CD1c-positive myeloid dendritic cell (primary cell): ENCODE results near the gene GDNF.
A peak's percentile ranks its signal among the peaks of the same experiment; 100 is the strongest.

Source experiments
- DNase-seq: peaks from one replicate; pipeline ENCODE4 v3.0.0-alpha.2; 2016; ENCODE audit errors: extremely low spot score

GDNF gene

DNA sequence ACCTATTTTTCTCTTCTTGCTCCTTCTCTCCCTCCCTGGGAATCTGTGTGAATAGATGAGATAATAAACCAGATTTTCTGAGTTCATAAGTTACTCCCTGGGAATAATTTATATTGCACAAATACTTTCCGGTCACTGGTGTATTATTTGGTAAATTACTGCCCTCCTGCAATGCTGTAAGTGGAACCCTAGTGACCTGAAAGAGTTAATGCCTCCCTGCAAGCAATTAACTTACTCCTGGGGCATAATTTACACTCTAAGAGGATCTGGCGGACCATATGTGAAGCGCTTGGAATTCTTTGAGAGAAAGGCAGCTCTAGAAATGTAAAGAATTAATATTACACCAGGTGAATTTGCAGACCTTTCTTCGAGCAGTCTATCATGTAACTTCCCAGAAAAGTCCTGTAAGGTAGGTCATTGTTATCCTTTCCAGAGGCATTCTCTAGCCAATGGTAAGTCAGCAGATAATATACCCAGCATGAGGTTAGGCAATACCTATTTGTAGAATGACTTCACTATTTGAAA lies 7.0 kb upstream of the GDNF start:
- no peak for DNase-seq

DNA sequence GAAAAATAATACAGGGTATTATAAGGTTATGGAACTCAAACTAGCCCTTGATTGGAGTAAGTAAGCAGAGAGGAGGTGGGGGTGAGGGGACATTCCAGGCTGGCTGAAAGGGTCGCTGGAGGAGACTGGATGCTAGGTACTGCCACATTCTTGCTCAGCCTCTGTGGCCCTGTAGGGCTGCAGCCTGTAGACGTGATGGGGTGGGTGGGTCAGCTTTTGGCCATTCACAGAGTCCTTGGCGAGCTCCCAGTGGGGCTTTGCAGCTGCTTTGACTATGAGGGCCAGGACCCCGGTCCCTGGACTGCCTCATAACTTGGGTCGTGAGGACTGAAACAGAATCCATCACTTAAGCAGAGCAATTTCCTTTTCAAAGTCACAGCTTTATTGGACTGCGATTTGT lies 4.2 kb upstream of the GDNF start:
- no peak for DNase-seq

- no peak for DNase-seq
Measured at GRCh38 chr5:37842048-37842447, 2.2 kb upstream of the GDNF start.

DNA sequence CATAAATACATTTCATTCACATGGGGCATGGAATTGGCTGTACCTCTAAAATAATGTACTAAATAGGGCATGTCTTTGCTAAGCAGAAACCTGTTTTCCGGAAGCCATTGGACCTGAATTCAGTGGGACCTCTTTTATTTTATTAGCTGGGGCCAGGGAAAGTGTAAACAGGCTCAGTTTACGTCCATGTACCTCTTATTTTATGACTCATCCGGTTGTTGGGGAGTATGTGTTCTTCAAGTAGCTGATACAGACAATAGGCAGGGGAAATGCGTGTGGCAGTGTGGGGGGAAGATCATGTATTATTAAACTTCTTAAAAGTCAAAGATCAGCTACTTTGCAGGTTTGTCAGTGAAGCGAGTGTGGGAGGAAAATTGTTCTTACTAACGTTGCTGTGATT lies 1.4 kb upstream of the GDNF start:
- no peak for DNase-seq

GRCh38 chr5:37840053-37841034 lies 503 bp upstream of the GDNF start:
- no peak for DNase-seq

DNA sequence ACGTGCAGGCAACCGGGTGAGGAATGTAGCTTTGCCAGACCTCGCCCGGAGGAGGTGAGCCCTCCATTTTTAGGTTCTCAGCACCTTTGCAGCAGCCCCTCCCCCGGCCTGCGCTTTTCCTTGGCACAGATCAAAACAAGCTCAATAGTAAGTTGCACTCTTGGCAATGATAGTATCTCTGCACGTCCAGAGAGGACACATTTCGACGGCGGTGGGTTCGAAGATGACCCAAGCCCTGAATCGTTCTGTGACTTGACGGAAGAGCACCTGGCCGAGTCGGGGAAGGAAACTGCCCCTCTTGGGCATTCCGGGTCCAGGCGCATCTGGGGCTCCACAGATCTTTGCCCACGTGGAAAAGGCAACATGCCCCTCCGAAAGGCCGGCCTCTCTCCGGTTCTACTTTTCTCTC lies 904 bp downstream of the GDNF start:
- DNase-seq, result no peak

DNA sequence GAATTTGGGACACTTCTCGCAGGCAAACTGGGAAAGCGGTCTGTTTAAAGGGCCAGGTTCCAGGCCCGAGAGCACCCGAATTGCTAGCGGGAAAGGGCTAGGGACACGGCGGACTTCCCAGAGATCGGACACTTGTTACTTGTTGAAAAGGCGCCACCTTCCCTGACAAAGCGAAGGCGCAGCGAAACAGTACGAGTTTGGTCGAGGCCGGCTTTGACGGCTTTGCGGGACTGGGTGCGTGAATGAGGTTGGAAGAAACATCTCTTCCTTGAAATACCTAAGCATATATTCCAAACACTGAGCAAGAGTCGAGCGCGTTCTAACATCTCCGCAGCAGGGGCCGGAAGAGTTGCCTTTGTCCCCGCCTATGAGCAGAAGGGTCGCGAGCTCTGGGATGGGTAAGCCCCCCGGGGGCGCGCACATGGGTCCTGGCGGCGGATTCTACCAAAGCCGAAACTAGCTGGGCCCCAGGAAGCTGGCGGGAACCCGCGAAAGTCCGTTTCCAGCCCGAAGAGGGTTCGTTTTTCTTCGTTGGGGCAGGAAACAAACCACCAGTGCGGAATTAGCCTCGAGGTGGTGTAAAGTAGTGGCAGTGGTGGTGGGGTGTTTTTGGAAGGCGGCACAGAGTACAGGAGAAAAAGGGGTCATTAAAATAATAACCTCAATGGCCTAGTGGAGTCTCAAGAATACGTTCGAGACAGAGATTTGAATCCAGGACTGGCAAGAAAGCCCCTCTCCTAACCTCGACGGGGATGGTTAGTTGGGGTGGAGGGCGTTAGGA lies 1.5 kb downstream of the GDNF start:
- DNase-seq, result no peak

DNA sequence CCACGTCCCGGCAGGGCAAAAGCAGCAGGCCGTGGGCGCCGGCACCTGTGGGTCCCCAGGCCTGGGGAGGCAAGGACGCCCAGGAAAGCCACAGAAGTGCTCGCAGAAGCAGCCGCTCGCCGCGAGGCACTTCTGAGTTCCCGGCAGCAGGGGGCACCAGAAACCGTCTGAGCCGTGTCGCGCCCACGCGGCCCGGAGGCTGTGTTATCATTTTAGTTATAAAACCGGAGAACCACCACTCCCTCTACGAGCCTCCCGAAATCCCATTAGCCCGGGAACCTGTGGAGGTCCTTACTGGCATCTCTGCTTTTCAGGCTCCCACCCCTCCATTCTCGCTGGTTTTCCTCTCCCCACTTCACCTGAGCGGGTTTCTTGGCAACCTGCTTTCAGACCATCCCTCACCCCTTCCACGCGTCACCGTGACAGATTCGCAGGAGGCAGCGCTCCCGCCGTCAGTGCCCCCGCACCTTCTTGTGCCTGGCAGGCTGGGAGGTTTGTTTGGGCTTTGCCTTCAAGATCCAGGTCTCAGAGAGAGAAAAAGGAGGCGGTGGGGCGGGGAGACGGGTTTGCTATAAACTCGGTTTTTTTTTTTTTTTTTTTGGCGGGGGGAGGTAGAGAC lies 2.3 kb downstream of the GDNF start:
- peak; percentile 72 for DNase-seq

DNA sequence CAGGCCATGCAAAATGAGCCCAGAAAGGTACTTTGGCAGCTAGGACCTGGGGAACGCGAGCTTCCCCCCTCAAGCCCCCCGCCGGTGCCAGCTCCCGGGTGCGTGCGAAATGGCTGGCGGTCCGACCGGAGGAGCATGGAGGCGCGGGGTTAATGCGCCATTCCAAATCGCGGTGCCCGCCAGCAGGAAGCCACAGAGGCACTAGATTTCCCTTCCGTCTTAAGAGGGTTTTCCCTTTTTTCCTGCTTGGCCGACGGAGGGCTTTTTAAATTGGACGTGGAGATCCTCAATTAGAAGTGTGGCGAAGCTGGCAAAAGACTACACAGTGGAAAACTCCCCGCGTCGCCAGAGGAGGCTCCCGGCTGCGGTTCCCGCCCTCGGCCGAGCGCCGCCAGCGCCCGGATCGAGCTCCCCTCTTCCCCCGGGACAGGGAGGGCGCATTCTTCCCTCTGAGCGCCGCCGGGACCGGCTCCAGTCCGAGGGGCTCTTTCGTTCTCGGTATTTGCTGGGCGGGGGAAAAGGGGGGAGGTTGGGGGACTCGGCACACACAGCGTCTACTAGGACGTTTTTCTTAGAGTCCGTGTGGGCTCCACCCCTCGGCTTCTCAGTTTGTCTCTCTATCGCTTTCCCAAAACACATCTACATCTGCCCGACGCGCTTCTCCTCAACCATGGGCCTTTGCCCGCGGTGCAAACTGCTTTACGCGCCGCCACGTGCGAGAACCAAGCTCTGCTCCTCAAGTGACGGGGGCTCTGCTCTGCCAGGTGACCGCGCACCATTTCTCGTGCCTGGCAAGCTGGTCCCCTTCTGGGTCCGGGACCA lies 3.0 kb downstream of the GDNF start:
- no peak for DNase-seq

DNA sequence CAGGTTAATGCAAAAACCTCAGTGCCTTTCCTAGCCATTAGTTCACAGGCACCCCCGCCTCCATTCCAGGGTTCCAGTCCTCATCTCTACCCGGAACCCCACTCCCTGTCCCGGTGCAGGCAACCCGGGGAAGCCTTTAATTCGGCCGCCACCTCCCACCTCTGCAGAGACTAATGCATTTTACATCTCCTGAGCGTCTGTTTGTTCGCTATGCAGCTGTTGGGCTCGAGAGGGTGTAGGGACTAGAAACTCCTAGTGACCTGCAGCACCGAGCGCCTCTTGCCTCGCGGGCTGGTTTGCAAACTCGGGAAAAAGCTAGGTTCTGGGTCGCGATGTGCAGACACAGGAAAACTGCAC lies 3.6 kb downstream of the GDNF start:
- DNase-seq, result no peak

DNA sequence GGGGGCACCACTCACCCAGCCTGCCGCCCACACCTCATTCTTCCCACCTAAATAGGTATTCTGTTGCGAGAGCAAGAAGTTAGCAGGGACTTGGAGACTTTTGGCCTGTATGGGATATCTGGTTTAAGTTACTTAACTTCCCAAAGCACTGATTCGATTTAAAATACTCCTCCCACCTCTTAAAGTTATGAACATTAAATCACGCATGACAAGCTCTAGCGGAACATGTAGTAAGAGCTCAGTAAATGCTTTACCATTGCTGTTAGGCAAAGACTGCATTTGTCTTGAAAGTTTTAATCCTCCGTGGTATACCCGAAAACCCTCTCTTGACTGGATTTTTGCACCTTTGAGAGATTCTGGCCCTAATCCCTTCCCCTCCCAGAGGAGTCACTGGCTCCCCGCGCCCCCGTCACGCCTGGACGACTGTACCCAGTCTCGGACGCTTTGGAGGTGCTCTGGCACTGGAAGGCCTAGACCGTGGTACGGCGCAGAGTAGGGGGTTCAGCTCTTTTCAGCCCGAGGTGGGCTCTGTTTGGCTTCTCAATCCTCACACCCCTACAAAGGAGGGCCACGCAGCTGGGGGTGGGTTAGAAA lies 4.4 kb downstream of the GDNF start:
- DNase-seq, result no peak

GRCh38 chr5:37834542-37835379 lies 5.1 kb downstream of the GDNF start:
- no peak for DNase-seq

DNA sequence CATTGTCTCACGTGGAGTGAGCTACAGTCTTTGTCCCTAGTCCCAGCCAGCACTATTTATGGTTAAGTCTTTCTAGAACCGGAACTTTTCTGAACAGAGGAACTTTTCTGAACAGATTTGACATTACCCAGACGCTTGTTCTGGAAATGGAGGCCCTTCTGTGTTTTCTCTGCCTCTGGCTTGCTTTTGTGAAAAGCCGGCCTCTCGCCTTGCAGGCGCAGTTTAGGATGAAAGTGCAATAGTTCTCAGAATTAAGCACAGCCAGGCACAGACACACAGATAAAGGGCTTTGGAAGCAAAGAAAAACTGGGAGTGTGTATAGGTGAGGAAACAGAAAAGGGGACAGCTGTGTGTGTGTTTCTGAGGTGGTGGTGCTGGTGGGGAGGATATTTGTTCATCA lies 5.9 kb downstream of the GDNF start:
- DNase-seq, result no peak

GRCh38 chr5:37831821-37832534 lies 7.9 kb downstream of the GDNF start:
- no peak for DNase-seq

DNA sequence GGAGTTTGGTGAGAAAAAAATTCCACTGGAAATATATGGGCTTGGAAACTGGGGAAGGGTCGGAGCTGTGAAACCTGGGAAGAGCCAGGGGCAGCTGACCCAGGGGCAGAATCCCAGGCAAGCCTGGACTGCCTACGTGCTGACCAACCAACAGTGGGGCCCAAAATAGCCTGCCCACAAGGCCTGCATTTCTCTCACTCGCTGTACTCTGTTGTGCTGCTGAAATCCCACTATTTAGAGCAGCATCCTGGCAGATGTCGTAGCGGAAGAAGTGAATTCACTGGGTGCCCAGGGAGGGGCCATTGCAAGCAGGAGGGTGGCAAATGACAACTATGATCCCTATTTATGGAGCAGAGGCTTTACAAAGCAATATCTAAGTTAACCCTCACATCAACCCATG lies 9.5 kb downstream of the GDNF start:
- DNase-seq, result no peak

- DNase-seq, result no peak
Measured at GRCh38 chr5:37825334-37825915, 14.4 kb downstream of the GDNF start.

DNA sequence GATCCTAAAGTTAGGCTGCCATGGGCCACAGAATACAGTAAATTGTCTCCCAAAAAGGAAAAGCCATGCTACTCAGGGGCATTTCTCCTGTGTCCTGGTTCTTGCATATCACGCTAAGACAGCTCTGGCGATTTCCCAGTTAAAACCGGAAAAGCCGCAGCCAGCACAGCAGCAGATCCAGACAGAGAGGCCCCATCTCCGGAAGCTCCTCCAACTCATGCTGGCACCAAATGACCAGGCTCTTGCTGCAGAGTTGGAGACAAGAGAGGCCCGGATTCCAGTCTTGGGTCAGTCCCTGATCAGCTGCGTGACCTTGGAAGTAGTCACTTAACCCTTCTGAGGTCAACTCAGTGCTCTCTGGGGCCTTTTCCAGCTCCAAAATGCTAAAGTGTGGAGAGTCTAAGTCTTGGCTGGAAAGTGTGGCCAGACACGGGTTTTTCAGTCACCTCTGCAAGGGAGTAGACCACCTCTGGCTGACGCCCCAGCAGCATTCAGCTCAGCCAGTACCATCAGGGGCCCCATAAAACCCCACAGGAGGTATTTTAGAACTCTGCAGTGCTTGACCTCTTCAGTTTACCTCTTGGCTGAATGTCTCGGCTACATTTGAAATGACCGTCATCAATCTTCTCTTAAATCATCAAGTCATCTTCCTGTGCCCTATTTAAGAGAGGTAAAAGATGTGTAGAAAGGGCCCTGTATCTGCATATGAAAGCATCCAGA lies 16.2 kb downstream of the GDNF start:
- no peak for DNase-seq

DNA sequence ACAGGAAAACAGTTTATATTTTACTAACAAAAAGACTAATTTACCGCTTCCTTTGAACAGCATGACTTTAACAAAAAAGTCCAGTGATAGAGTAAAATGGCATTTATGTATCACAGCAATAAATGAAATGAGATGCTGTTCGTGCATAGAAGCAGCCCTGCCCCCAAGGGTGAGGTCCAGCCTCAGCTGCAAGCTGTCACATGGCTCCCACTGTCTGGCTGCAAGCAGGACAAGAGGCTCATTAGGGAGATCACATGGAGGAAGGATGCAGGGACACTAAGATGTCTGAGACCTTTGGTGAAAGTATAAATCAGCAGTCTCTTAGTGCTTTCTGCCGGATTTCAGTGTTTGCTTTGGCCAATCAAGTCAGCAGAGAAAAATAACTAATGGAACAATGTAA lies 23.0 kb downstream of the GDNF start:
- DNase-seq, result no peak
